NB4 (cell line): ENCODE measurements around the gene DZIP1.

Experiments
- CTCF ChIP-seq: IDR thresholded peaks from one replicate; pipeline ENCODE4 v1.5.1; 2012; ENCODE audit warnings: low read depth, low read length
- MAX ChIP-seq: IDR thresholded peaks from 2 replicates; pipeline ENCODE4 v1.6.1; 2011; ENCODE audit warnings: low read depth, low read length
- POLR2A ChIP-seq: IDR thresholded peaks from 2 replicates; pipeline ENCODE4 v1.6.1; 2011; ENCODE audit warnings: mild to moderate bottlenecking; ENCODE audit not compliant: insufficient read length; ENCODE audit errors: extremely low read depth

- TF ChIP-seq CTCF (no peak), POLR2A (no peak), MAX (no peak)
Observed at GRCh38 chr13:95603887-95604555, 40.5 kb downstream of the DZIP1 start.
